ENCODE measurements around the gene VPS35. TPM values are rescaled to one million over a fixed set of nuclear protein-coding genes. Genes with fewer than 3 reads are reported as not detected.

VPS35 gene
- total RNA-seq, 1 experiment from 2014 or later, result 72.1 TPM

GRCh38 chr16:46727184-46727583 lies 38.2 kb upstream of the VPS35 start (continued):
- TF ChIP-seq ATF6 (CRISPR knock-in tag; IDR thresholded peaks at IDR 0.05), result no peak
- TF ChIP-seq CTCF (IDR thresholded peaks at IDR 0.05), result no peak
- no peak for TF ChIP-seq CREM (CRISPR knock-in tag; IDR thresholded peaks at IDR 0.05)
- no peak for TF ChIP-seq ZNF317 (CRISPR knock-in tag; IDR thresholded peaks at IDR 0.05; ENCODE audit: borderline replicate concordance, low read depth)
- no peak for TF ChIP-seq SP1 (CRISPR knock-in tag; conservative IDR thresholded peaks at IDR 0.05)
- TF ChIP-seq, protein P1, sequence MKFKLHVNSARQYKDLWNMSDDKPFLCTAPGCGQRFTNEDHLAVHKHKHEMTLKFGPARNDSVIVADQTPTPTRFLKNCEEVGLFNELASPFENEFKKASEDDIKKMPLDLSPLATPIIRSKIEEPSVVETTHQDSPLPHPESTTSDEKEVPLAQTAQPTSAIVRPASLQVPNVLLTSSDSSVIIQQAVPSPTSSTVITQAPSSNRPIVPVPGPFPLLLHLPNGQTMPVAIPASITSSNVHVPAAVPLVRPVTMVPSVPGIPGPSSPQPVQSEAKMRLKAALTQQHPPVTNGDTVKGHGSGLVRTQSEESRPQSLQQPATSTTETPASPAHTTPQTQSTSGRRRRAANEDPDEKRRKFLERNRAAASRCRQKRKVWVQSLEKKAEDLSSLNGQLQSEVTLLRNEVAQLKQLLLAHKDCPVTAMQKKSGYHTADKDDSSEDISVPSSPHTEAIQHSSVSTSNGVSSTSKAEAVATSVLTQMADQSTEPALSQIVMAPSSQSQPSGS (CRISPR knock-in tag; IDR thresholded peaks at IDR 0.05; ENCODE audit: borderline replicate concordance, low read depth), result no peak
- no peak for TF ChIP-seq MLX (CRISPR knock-in tag; IDR thresholded peaks at IDR 0.05)
- no peak for TF ChIP-seq NFATC4 (CRISPR knock-in tag; IDR thresholded peaks at IDR 0.05)
- no peak for TF ChIP-seq AR (CRISPR knock-in tag; IDR thresholded peaks at IDR 0.05)

DNA sequence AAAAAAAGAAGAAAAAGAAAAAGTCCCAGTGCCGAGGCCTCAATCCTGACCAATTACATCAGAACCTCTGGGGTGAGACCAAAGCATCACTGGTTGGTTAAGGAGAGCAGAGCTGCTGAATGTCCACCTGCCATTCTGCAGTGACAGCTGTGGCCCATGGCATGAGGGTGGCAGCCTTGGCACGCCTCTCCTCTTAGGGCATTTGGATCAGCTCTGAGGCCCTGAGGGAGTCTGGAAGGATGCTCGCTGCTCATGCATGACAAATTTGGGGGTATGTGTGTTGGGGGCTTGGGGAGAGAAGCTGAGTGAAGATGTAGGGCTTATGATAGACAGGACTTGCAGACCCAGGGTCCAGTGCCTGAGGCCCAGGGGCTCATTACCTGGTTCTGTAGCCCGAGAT lies 32.9 kb upstream of the VPS35 start:
- Mint-ChIP-seq H3K27me3 (ENCODE audit: low read depth) (no peaks in the 10 kb centered on the region; the same call in 1 of the 2 replicates), H3K9me3 (peaks cover 28% of the 10 kb centered on the region), H3K4me1 (no peaks in the 10 kb centered on the region), H3K36me3 (0 out of 2 replicates have a peak, but pooled peaks cover 2% of the 10 kb centered on the region), H3K4me3 (no peak overlapping the region), H3K27ac (no peak overlapping the region)
- ATAC-seq (no peak), DNase-seq (ENCODE audit: low spot score) (no peak)
- ChIA-PET CTCF (interaction anchor here (0.9 kb wide), 1 partner anchor 10 kb away, joined by 3 read pairs; no protein-coding TSS in a partner anchor), POLR2A (no interaction called here)
- TF ChIP-seq ZNF121 (CRISPR knock-in tag; IDR thresholded peaks at IDR 0.05), result no peak
- no peak for TF ChIP-seq ZNF423 (CRISPR knock-in tag; IDR thresholded peaks at IDR 0.05)
- no peak for TF ChIP-seq JUN (CRISPR knock-in tag; IDR thresholded peaks at IDR 0.05)
- TF ChIP-seq ZBTB43 (CRISPR knock-in tag; IDR thresholded peaks at IDR 0.05), result no peak
- TF ChIP-seq NFYB (CRISPR knock-in tag; conservative IDR thresholded peaks at IDR 0.05; ENCODE audit: low read depth), result no peak
- TF ChIP-seq MYBL2 (CRISPR knock-in tag; IDR thresholded peaks at IDR 0.05), result no peak
- TF ChIP-seq NFE2L1 (CRISPR knock-in tag; IDR thresholded peaks at IDR 0.05), result no peak
- TF ChIP-seq, protein P2, sequence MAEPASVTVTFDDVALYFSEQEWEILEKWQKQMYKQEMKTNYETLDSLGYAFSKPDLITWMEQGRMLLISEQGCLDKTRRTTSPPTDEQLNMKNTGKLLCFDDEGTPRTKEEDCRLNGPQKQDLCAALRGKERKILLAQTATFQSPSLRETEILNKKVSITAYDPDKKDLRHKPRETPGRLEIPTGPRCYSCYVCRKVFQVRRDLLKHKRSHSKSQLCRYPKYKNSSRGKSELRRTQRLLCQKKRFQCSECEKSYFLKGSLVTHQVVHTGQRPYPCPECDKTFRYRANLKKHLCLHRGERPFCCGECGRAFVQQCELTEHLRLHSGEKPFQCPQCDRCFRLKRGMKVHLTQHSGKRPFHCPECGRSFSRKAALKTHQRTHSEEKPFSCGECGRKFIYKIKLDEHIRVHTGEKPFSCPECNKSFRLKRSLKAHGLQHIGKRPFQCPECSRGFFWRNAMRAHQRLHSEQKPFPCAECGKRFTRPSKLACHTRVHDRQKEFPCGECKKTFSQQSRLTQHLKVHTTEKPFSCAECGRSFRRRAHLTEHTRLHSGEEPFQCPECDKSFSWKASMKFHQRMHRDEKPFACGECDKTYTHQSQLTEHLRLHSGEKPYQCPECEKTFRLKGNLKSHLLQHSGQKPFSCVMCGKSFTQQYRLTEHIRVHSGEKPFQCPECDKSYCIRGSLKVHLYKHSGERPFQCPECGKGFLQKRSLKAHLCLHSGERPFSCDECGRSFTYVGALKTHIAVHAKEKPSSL (CRISPR knock-in tag; conservative IDR thresholded peaks at IDR 0.05), result no peak
- no peak for TF ChIP-seq ZNF232 (CRISPR knock-in tag; IDR thresholded peaks at IDR 0.05)
- TF ChIP-seq, protein P3, sequence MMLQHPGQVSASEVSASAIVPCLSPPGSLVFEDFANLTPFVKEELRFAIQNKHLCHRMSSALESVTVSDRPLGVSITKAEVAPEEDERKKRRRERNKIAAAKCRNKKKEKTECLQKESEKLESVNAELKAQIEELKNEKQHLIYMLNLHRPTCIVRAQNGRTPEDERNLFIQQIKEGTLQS (CRISPR knock-in tag; conservative IDR thresholded peaks at IDR 0.05), result no peak
- no peak for TF ChIP-seq GABPB1 (CRISPR knock-in tag; IDR thresholded peaks at IDR 0.05)
- TF ChIP-seq ATF6 (CRISPR knock-in tag; IDR thresholded peaks at IDR 0.05), result no peak
- no peak for TF ChIP-seq ZNF416 (CRISPR knock-in tag; IDR thresholded peaks at IDR 0.05)

Measured in WTC11 (cell line).